ENCODE results near the gene POLR3H.

POLR3H gene

DNA sequence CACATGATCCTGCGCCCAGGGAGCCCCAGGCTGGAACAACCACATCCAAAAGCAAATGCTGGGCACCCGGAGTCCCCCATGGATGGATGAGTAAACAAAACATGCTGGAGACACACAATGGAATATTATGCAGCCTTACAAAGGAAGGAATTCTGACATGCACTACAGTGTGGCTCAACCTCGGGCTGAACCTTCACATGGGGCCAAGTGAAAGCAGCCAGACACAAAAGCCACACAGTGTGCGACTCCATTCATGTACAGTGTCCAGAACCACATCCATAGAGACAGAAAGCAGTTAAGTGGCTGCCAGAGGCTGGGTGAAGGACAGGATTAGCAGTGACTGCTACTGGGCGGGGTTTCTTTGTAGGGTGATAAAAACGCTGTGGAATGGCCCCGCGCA lies 10.1 kb downstream of the POLR3H start:
- no peak for DNase-seq (ENCODE audit: low spot score)
- TF ChIP-seq, protein P1, sequence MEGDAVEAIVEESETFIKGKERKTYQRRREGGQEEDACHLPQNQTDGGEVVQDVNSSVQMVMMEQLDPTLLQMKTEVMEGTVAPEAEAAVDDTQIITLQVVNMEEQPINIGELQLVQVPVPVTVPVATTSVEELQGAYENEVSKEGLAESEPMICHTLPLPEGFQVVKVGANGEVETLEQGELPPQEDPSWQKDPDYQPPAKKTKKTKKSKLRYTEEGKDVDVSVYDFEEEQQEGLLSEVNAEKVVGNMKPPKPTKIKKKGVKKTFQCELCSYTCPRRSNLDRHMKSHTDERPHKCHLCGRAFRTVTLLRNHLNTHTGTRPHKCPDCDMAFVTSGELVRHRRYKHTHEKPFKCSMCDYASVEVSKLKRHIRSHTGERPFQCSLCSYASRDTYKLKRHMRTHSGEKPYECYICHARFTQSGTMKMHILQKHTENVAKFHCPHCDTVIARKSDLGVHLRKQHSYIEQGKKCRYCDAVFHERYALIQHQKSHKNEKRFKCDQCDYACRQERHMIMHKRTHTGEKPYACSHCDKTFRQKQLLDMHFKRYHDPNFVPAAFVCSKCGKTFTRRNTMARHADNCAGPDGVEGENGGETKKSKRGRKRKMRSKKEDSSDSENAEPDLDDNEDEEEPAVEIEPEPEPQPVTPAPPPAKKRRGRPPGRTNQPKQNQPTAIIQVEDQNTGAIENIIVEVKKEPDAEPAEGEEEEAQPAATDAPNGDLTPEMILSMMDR (IDR thresholded peaks at IDR 0.05; ENCODE audit: extremely low read depth, missing control alignments) = no peak

DNA sequence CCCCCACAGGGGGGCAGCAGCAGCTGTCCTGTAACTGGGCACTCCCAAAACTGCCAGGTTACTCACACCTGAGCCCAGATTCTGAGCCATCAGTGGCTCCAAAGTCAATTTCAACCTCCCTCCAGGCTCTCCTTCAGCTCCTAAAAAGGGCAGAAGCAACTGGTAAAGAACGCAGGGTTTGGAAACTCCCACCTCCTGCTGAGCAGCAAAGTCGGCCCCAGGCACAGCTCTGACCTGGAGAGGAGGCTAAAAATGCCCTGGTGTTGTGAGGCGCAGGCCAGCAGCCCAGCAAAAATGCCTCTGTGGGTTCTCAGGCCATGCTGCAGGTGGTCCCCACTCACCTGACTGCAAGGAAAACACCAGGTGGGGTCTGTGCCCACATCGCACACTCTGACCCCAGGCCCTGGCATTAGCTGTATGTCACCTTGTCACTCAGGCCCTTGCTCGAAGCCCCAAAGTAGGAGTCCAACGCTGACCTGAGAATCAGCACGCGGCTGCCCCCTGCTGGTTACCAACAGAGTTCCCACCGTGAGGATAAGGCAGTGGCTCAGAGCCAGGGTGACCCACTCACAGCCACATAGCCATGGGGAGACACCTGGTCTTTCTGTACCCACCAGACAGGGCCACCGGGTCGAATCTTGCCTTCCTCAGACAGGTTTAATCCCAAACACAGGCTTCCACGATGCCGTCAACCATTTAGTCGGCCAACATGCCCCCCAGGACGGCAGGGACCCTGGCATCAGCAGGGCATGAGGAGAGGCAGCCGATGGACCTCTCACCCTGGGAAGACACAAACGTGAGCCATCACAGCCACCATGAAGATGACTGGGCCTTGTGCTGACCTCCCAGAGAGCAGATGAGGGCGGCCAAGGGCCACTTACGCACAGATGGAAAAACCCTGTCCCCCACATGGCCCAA lies 11.1 kb downstream of the POLR3H start:
- TF ChIP-seq, protein P1 (IDR thresholded peaks at IDR 0.05; ENCODE audit: extremely low read depth, missing control alignments) = peak; percentile 84
- peak; percentile 76 for DNase-seq (ENCODE audit: low spot score)

DNA sequence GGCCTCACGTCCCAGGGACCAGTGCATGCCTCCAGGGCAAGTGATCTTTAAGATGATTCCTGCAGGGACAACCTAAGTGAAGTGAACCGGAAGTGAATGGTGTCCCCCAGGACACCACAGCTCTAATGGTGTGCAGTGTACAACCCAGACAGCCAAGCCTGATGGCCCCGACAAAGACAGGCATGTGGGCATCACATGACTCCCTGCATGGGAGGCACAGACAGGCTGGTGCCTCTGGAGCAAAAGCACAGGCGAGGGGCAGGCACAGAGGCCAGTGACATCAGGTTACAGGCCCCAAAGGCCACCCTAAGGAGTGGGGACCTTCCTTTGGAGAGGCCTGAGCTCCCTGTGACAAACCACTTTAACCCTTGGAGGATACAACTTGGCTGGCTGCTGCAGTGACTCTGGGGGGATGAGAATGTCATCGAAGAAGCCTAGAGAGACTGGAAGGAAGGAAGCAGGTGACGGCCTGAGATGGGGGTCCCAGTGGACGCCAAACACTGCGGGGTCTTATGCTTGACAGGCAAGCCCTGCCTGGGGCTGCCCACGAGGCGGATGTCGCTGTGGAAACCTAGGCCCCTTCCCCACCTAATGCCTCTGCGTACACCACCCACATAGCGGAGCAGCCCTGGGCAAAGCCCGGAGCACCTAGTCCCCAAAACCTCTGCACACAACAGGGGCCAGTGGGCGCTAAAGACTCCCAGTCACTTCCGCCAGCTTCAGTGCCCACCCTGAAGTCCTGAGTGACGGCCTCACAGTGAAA lies 12.4 kb downstream of the POLR3H start:
- no peak for DNase-seq (ENCODE audit: low spot score)
- TF ChIP-seq, protein P1 (IDR thresholded peaks at IDR 0.05; ENCODE audit: extremely low read depth, missing control alignments) = no peak

DNA sequence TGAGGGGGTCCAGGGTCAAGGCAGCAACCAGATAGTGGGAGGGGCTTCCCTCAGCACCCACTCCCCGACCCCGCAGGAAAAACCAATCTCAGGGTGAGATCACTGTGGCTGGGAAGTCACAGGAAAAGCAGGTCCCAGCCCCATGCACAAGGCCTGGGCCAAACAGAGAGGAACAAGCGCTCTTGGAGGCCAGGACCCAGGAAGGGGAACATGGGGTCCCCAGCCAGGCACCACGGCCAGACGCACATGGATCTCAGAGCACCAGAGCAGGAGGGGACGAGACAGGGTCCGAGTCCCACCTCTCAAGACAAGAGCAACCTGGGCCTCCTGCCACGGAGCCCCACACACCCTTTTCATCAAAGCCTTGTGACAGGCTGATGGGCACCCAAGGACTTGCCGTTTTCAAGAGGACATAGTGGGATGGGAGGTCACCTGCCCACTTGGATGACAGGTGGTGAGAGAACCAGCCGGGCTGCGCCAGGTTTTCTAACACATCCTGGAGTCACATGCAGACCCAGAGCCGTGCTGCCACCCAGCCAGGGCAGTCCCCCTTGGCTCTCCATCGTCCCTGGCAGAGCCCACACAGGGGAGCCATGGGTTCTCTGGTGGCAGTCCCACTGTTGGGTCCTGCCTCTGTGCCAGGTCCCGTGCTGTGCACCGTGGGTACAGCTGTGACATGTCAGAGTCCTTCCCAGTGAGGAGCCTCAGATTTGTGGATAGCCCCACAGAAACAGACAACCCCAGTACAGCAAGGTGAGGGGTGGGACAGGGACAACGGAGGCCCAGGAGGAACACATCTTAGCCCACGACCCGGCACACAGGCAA lies 13.2 kb downstream of the POLR3H start:
- DNase-seq (ENCODE audit: low spot score) = no peak
- TF ChIP-seq, protein P1 (IDR thresholded peaks at IDR 0.05; ENCODE audit: extremely low read depth, missing control alignments) = no peak

DNA sequence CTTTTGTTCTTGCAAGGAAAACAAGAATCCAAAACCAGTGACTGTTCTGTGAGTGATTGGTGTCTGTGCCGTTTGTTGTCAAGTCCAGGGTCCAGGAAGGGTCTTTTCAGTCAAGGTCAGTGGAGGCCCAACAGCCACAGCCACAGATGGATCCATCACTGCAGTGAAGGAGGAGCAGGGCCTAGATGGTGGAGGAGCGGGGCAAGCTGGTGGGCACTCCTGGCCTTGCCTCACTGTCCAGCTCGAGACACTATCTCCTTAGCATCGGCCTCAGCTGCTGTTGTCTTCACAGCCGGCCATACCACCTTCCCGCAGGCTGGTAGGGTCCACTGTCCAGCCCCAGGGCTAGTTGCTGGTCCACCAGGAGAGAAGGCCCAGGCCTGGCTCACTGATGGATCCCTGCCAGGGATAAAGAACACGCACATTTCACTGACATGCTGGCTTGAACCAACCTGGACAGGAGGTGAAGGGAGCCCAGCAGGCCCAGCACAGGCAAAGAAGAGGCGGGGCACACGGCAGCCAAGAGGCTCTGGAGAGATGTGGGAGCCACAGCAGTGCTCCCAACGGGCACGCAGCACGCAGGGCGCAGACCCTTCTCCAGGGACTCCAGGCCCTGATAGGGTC lies 15.2 kb downstream of the POLR3H start:
- TF ChIP-seq, protein P1 (IDR thresholded peaks at IDR 0.05; ENCODE audit: extremely low read depth, missing control alignments) = no peak
- no peak for DNase-seq (ENCODE audit: low spot score)

DNA sequence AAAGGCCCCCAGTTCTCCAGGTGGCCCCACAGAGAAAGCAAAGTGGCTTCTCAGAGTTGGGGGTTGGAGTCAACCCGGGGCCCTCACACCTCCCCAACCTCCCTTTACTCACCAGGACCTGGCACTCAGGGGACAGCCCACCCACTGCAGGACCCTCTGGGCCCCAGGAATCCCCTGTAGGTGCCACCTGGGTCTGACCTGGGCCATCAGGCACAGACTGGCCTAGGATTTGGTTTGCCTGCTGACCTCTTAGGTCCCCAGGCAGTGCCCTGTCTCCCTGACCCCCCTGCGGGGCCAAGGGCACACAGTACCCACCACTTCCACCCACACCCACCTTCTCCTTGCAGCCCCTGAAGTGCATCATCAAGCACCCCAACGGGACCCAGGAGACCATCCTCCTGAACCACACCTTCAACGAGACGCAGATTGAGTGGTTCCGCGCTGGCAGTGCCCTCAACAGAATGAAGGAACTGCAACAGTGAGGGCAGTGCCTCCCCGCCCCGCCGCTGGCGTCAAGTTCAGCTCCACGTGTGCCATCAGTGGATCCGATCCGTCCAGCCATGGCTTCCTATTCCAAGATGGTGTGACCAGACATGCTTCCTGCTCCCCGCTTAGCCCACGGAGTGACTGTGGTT lies 16.0 kb downstream of the POLR3H start:
- no peak for DNase-seq (ENCODE audit: low spot score)
- TF ChIP-seq, protein P1 (IDR thresholded peaks at IDR 0.05; ENCODE audit: extremely low read depth, missing control alignments) = no peak

All from GM20000 (cell line).